Measurements from ENCODE around the gene ZNF593.

The ZNF593 gene

GRCh38 chr1:26153966-26154532 is 15.7 kb upstream of the ZNF593 start:
- DNase-seq, result no peak

DNA sequence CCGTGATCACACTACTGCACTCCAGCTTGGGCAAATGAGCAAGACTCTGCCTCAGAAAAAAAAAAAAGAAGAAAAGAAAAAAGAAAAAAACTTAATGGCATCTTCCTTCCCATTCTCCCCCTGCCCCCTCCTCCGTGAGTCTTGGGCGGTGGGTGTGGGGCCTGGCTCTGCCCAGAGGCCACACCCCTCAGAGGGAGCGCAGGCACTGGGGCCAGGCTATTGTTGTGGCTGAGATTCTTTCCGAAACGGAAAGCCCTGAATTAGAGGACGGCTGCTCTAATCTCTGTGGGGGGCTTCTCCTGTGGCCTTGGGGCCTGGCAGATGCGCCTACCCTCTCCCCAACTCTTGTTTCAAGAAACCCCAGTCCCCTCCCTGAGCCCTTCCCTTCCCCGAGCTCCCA is 15.0 kb upstream of the ZNF593 start:
- no peak for DNase-seq

DNA sequence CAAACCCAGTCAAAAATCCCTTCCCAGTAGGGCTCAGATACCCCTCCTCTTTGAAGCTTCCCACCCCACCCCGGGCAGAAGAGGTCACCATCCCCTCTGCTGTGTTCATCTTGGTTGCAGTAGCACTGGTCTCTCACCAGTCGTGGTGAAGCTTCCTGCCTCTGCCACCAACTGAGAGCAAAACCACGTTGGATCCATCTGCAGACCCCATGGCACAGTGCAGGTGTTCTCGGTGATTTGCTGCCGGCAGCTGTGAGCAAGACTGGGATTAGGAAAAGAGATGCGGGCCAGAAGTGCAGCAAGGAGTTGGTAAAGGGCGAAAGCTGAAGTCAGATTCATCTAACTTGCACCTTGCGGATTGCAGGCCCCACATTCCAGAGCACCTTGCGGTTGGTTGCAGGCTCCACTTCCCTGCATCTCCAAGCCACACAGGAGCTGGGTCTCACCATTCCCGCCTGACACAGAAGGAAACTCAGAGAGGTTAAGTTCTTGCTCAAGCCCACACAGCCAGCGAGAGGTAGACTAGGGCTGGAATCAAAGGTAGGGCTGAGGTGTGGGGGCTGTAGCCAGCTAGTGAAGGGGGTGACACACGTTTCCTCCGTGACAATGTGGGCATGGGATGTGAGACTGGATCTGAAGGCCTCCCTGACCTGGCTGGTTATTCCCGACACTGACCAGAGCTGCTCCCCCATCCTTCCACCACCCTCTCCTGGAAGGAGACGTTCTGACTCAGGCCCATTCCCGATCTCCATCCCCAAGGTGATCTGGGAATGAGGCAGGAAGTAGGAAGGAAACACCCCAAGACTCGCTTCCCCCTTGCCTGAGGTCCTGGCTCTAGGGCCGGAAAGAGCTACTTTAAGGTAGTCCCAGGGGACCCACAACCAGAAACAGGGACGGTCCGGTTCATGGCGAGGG is 14.1 kb upstream of the ZNF593 start:
- DNase-seq, result no peak

DNA sequence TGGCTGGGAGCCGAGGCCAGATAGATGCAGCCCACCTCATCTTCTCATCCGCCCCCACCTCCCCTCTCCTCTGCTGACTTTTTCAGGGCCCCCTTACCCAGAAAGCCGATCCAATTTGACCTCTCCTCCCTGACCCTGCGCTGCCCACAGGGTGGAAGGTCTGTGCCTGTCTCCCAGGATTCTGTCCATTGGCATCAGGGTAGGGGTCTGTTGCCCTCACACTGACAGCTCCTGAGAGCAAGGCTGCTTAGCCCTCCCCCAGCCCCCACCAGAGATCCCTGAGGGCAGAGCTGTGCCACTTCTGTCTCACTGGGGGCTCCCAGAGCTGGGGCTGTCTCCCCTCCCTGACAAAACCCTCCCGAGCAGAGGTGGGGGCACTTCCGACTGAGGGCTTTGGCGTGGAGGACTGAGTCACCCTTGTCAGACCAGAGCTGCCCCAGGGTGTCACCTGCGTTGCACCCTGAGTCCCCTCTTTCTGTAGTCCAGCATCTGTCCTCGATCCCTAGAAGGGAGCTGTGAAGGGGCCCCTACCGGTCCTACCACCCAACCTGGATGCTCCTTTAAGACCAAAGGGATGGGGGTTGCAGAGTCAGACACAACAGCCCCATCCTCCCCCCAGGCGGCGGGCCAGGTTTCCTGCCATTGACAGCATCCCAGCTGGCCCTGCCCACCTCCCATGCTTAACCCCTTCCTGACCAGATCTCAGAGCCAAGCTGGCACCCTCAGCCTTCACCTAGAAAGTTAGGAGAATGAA is 13.2 kb upstream of the ZNF593 start:
- peak; percentile 47 for DNase-seq

GRCh38 chr1:26158271-26158907 is 11.3 kb upstream of the ZNF593 start:
- DNase-seq, result no peak

GRCh38 chr1:26158908-26159742 is 10.6 kb upstream of the ZNF593 start, which contains the start of gene FAM110D:
Gene FAM110D (plus strand): TSS chr1:26159079. CDS start chr1:26161292, 2,213 bp downstream.
- DNase-seq, result no peak

- no peak for DNase-seq
Measured at GRCh38 chr1:26159743-26160039, 10.0 kb upstream of the ZNF593 start.

DNA sequence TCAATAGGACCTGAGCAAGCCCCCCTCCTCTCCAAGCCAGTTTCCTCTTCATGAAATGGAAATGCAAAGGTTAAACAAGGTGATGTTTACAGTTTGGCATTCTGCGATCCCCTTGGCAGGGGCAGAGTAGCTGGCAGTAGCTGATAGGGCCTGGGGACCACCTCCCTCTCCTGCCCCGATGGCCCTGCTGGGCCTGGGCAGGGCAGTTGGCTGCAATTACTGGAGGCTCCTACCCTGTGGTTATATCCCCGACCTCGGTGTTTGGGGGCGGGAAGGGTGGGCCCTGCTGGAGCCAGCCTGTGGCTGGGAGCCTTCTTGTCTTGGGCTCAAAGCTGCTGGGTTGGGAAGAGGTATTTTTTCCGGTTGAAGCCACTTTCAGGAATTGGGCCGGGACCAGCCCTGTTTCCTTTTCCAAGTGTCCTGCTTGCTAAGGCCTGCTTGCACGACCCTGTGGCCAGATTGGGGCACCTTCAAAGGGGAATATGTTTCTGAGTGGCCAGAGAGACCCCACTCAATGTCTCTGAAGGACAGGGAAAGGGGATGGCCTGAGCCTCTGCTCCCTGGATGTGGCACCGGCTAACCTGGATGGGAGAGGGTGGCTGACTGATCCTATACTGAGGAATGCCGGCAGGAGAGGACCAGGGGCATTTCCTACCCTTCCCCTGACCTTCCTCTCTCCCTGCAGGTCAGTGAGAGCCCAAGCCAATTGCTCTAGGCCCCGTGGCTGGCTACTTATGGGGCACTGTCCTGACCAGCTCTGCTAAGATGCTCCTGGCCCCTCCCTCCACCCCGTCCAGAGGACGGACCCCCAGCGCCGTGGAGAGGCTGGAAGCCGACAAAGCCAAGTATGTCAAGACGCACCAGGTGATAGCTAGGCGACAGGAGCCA is 8.9 kb upstream of the ZNF593 start:
- DNase-seq, result no peak

DNA sequence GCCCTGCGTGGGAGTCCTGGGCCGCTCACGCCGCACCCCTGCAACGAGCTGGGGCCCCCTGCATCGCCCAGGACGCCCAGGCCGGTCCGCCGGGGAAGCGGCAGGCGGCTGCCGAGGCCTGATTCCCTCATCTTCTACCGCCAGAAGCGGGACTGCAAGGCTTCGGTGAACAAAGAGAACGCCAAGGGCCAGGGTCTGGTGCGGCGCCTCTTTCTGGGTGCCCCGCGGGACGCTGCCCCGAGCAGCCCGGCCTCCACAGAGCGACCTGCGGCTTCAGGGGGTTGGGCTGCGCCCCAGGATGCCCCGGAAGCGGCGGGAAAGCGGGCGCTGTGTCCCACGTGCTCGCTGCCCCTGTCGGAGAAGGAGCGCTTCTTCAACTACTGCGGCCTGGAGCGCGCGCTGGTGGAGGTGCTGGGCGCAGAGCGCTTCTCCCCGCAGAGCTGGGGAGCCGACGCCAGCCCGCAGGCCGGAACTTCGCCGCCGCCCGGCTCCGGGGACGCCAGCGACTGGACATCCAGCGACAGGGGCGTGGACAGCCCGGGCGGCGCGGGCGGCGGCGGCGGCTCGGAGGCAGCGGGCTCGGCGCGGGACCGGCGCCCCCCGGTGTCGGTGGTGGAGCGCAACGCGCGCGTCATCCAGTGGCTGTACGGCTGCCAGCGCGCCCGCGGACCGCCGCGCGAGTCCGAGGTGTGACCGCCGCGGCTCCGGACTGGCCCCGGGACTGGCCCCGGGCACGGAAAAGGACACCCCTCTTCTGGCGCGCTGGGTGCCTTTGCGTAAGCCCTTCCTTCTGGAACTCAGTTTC is 8.1 kb upstream of the ZNF593 start:
- peak; percentile 57 for DNase-seq

- DNase-seq, result no peak
Measured at GRCh38 chr1:26162220-26162709, 7.4 kb upstream of the ZNF593 start.

DNA sequence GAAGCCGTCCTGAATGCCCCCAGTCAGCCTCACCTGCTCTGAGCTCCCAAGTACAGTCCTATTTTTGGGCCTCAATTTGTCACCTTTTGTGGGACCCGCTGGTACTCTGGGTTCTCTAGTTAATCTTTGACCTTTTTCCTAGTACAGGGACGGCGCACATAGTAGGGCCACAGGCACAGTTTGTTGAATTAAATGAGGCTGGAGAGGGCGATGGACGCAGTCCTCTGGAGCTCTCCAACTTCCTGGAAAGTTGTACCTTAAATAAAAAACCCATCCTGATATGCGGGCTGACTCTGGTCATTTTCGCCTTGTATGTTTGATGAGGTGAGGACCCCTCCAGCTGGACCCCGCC is 6.0 kb upstream of the ZNF593 start:
- no peak for DNase-seq

DNA sequence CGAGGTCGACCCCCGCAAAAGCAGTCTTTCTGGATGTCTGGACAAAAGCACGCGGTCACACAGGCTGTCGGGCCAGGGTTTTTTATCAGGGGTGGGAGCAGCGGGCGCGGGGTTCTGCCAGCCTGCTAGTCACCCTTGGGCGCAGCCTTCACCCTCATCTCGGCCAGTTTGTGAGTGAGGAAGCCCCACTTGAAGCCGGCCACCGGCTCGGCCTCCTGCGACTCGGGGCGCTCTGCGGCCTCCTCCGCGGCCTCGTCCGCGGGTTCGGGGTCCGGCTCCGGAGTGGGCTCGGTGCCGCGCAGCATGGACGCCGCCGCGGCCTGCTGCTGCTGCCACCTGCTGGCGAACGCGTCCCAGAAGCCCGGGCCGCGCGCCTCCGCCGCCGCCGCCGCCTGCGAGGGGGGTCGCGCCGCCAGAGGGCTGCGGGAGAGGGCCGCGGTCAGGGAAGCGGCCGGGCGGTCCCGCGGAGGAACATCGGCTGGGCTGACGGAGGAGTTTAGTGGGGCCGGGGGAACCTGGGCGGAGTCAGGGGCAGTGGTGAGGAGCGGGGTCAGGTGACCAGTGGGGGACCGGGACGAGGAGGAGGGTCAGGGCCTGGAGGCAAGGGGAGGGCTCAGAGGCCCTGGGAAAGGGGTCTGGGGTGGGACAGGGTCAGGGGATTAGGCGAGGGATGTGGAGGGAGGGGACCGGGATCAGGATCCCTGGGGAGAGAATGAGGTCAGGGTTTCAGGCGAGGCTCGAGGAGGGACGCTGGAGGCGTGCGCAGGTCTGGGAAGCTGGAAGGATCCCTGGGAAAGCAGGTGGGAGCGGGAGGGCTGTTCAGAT is 5.5 kb upstream of the ZNF593 start:
- DNase-seq, result peak; percentile 36

DNA sequence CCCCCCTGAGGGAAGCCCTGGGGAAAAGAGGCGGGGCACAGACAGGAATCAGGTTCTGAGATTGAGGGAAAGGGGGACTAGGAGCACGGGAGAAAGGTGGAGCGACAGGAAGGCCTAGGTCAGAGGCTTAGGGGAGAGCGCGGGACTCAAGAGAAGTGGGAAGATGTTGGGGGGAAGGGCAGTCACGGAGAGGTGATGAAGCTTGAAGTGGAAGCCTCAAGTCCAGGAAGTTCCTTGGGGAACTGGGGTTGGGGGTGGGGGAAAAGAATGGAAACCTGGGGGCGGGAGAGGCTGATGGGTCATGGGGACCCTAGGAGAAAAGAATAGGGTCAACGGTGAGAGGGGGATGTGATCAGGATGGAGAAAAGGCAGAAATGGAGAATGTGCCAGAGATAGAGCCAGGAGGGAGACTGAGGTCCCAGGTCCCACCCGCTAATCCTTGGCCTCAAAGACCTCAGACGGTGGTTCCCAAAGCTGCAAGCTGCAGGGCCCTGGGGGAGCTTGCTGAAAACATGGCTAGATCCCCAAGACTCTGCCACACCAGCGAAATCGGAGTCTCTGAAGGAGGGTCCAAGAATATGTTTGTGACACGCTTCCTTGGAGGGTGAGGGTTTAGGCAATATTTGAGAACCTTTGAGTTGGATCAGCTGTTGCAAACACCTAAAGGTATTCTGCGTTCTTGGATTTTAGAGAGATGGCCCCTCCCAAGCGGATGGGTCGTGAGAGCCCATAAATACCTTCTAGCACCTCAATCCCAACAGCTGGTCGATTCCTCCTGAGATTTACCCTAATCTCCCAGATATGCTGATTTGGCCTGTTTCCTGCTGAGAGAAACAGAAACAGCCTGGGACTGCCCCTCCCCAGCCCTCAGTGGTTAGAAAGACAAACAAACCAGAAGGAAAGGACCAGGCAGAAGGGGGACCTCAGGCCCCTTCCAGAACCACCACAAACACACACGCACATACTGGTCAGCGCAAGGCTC is 4.6 kb upstream of the ZNF593 start:
- no peak for DNase-seq

- DNase-seq, result no peak
Measured at GRCh38 chr1:26166719-26167281, 2.9 kb upstream of the ZNF593 start.

- no peak for DNase-seq
Measured at GRCh38 chr1:26168410-26169197, 1.1 kb upstream of the ZNF593 start, which contains the start of gene C1orf232. Gene C1orf232 (minus strand): TSS chr1:26168963. CDS start chr1:26168499, 464 bp downstream.

DNA sequence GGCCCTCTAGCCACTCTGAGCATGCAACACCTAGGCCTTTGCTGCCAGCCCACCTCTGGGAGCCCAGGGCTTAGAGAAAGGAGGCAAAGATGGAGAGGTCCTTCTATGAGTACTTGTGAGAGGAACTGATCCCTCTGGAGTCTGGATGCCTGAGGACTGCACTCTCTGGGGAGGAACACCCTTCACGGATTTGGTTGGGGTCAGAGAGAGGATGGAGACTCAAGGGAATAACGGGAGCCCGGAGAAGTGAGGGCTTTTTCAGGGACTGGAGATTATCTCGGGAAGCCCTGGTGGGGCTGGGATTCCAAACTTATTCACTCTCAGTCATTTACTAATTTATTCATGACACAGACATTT is 532 bp upstream of the ZNF593 start:
- no peak for DNase-seq

DNA sequence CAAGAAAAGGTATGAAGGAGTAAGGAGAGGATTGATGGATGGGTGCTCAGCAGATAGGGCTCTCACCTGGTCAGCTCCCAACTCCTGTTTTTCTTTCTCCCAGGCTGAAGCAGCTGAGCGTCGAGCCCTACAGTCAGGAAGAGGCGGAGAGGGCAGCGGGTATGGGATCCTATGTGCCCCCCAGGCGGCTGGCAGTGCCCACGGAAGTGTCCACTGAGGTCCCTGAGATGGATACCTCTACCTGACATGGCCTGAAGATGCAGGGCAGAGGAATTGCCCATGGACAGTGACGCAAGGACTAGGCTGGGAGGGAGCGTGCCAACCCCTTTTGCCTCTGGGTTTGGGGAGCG is 739 bp downstream of the ZNF593 start:
- no peak for DNase-seq
